Sciatic nerve (tissue), 2 donors: ENCODE results near the gene BHMT2. TPM values are rescaled to one million over a fixed set of nuclear protein-coding genes. Genes with fewer than 3 reads are reported as not detected.

Experiments
- ATAC-seq: fragments of 200-7000 bp; cut with Tn5 transposase; one replicate; pipeline ENCODE4 v1.9.1; 2020; ENCODE audit warnings: mild to moderate bottlenecking, moderate library complexity
- DNase-seq: peaks from one replicate; pipeline ENCODE4 v3.0.0-alpha.2; 2020; ENCODE audit warnings: low spot score
- intact Hi-C: fragments of 100-400 bp; cut with DNase I; formaldehyde crosslinking; loops from one replicate; pipeline ENCODE4 v1.14.2; 2022
- total RNA-seq: library from RNA; stranded (reverse); fragmentation: NEBNext Ultra II Directional; extraction: Animal tissue kit (Norgen Biotek cat#: 25700); gene quantifications from one replicate; pipeline ENCODE4 v1.2.1, GENCODE V29; 2021
- donor health status: DM: no; HTN: no; CAD: no.
- donor health status: DM: no; HTN: no; CAD: no.

BHMT2 gene
- total RNA-seq, 1 donor from 2014 or later = 33.2 TPM

DNA sequence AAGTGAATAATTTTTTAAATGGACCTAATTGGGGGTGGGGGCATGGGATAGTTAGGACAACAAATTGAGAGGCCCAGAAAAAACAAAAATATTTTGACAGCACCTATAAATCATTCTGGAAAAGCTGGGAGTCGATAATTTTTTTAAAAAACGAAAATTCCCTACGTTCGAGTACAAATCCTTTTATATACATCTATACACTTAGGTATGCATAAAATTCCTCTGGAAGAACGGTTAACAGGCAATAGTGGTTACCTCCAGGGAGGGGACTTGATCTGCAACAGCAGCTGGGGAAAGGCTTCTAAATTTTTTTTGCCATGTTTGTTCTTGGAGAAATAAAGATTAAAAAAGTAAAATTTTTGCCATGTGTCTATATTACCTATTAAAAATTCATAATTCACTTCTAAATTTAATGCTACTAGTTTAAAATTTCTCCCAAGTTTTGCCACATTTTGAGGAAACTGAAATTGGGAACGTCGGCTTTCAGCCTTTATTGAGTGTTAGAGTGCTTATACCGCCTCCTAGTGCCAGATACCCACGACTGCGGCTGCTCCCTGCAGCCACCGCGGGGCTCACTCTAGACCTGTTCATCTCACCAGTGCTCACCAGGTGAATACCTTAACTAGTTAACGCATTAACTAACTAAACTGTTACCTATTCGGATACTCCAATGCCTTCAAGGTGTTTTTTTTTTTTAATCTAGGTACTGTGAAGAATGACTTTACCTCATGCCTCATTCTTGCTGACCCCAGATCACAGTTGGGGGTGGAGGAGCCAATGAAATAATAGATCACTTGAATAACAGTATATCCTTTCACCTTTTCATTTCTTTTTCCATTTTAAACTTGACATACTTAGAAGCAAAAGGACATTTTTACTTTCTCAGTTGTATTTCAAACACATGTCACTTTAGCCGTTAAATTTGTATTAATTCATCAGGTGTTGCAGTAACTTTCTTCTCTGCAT lies 40.2 kb downstream of the BHMT2 start:
- no peak for ATAC-seq
- DNase-seq = no peak
- intact Hi-C loops = loop anchor here (2.0 kb wide), 1 partner anchor 55 kb away; no protein-coding TSS in a partner anchor

DNA sequence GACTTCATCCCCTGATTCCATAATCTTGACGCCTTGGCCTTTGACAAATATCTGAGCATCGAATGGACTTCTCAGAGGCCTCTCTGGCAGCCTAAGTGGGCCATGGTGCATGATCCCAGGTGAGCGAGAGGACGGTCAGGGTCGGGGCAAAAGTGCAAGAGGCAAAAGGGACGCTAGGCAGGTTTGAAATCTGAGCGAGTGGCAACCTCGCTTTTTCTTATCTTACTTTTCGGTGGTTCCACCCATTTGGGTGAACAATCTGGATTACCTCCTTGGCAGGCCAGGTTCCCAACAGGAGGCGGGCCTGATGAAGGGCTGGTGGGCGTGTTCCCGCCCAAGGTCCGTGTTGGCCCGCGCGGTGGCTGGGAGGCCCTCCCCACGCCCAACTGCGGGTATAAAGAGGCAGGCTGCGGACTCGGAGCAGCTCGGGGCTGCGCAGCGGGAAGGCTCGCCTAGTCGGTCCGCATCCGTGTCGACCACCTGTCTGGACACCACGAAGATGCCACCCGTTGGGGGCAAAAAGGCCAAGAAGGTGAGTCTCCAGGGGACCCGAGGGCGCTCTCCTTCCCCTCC lies 41.9 kb downstream of the BHMT2 start, which contains the start of gene BHMT:
BHMT (plus strand) TSS at position 423 of the 573 bp plus-strand sequence; CDS start at position 500, 77 bp downstream.
- DNase-seq (no peak), ATAC-seq (peak; percentile 47)
- intact Hi-C loops = no loop called here

DNA sequence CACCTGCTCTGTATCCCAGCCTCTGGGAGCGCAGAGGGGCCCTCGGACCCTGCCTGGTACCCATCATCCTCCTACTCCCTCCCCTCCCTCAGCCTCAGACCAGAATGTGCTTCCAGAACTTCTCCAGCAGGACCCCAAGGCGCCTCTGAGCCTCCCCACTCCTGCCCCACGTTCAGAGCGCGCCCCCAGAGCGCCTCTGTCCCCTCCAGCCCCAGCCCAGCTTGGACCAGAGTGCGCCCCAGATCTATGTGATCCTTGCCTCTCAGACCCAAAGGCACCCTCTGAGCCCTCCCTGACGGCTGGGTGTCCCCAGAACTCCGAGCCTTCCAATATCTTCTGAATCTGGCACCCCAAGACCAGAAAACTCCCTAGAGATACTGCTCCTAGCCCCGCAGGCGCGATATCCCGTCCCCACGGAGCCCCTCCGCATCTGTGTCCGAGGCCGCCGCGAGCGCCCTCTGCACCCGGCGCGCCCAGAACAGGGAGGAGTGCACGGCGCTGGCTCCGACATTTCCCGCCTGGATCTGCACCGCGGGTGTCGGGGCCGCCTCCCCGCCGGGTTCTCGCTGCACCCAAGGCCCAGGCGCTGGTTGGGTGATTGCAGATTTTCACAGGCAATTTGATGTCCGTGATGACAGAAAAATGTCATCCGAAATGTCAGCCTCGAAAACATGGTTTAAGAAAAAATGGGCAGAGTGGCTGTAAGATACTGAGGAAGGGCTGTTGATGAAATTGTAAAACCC lies 42.6 kb downstream of the BHMT2 start:
- peak; percentile 70 for ATAC-seq
- intact Hi-C loops = no loop called here
- DNase-seq = no peak

DNA sequence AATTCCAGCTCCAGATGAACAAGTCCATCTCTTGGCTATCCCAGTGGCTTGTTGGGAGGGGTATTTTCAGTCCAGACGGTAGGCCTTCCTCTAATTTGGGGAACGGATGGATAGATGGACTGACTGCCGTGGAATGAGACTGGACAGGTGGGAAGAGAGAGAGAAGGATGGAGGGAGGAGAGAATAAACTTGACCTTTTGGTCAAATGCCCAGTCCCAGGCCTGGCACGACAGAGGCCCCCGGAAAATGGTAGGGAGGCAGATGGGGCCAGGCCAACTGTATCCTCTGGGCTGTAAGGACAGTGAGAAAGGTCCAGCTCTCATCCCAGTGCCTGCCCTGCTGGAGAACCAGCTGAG lies 43.1 kb downstream of the BHMT2 start:
- intact Hi-C loops = no loop called here
- ATAC-seq (no peak), DNase-seq (no peak)

DNA sequence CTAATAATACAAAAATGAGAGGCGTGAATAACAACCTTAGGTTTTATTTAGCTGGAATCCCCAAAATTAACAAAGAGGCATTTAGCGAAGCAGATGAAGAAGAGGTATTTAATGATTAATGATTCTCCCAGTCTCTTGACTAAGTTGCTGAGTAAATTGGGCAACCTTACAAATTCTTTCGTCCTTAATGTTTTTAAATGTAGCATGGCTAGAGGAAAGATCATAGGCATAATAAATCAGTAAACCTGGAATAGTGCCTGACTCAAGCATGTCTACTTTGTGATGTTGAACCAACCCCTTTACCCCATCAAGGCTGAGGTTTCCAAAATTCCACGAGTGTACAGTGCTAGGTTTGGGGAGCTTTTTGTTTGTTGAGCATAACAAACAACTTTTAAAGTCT lies 49.9 kb downstream of the BHMT2 start:
- ATAC-seq = no peak
- intact Hi-C loops = no loop called here
- DNase-seq = no peak

DNA sequence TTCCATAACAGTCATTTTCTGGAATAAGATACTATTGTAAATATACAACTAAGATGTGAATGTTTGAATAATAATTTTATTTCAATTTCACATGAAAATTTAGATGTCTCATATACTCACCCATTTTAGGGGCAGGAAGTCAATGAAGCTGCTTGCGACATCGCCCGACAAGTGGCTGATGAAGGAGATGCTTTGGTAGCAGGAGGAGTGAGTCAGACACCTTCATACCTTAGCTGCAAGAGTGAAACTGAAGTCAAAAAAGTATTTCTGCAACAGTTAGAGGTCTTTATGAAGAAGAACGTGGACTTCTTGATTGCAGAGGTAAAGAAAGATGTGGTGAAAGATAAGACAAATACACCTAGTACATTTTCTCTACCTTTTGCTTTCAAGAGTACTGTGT lies 50.7 kb downstream of the BHMT2 start:
- no peak for ATAC-seq
- intact Hi-C loops = no loop called here

DNA sequence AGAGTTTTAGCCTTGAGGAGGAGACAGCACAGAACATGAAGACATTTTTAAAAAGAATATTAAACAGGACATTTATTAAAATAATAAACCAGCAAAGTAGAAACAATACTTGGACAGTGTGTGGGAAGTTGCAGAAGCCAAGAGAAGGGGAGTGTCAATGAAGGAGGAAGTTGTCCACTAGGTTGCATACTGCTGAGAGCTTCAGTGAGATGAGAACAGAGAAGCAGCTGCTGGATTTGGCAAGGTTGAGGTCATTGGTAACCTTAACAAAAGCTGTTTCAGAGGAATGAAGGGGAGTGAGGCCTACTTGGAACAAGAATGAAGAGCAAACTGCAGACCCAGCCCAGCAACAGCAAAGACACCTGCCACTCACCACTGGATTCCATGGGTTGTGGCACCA lies 53.4 kb downstream of the BHMT2 start:
- DNase-seq (no peak), ATAC-seq (no peak)
- intact Hi-C loops = no loop called here

More for the DNA sequence above, 50.7 kb downstream of the BHMT2 start:
- no peak for DNase-seq

DNA sequence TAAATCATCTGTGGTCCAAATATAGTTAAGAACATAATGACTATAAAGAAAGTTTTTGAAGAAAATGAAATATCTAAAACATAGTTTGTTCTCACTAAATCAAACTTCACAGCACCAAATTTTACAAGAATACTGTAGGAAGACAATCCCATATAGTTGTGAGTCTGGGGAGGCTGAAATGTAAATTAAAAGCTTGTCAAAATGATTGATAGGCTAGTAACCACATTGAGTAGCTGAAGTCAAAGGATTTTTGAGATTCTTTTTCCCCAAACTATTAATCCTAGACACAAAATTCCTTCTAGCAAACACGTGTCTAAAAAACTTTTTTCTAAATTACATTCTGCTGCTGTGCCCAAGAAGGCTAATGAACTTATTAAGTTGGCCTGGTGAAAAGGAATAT lies 55.0 kb downstream of the BHMT2 start:
- intact Hi-C loops = no loop called here
- no peak for DNase-seq
- ATAC-seq = no peak

DNA sequence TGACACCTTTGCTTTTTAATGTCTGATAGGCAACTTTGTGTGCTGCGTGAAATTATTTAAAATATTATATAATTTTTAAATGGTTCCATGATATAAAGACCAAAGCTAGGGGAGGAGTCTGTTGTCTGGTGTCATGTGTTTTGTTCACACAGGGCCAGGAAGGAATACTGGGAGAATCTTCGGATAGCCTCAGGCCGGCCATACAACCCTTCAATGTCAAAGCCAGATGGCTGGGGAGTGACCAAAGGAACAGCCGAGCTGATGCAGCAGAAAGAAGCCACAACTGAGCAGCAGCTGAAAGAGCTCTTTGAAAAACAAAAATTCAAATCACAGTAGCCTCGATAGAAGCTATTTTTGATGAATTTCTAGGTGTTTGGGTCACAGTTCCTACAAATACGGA lies 61.2 kb downstream of the BHMT2 start:
- intact Hi-C loops = loop anchor here (10.0 kb wide), 1 partner anchor 106 kb away; no protein-coding TSS in a partner anchor
- ATAC-seq = no peak
- DNase-seq = no peak

DNA sequence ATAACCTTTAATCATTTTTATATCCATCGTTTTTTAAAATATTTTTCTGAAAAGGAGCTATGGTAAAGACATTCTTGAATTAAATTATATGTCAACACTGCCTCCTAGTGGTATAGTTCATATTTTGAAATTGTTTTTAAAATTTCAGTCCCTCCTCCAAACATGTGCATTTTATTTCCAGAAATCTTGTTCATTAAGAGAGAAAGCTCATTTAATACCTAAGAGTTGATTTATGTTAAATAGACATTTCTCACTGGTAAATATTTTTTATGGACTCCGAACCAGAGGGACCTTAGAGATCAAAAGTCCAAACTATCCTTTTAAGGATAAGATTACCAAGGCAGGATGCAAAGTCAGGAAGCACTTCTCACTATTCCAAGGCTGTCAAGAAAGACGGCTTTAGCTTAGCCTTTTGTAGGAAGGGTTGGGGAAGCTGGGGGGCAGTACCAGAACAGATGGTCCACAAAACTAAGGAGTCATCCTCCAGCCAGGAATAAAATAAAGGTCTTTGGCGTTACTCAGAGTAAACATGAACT lies 63.6 kb downstream of the BHMT2 start:
- intact Hi-C loops = loop anchor here (10.0 kb wide), 1 partner anchor 108 kb away; no protein-coding TSS in a partner anchor
- ATAC-seq (peak; percentile 69), DNase-seq (no peak)

DNA sequence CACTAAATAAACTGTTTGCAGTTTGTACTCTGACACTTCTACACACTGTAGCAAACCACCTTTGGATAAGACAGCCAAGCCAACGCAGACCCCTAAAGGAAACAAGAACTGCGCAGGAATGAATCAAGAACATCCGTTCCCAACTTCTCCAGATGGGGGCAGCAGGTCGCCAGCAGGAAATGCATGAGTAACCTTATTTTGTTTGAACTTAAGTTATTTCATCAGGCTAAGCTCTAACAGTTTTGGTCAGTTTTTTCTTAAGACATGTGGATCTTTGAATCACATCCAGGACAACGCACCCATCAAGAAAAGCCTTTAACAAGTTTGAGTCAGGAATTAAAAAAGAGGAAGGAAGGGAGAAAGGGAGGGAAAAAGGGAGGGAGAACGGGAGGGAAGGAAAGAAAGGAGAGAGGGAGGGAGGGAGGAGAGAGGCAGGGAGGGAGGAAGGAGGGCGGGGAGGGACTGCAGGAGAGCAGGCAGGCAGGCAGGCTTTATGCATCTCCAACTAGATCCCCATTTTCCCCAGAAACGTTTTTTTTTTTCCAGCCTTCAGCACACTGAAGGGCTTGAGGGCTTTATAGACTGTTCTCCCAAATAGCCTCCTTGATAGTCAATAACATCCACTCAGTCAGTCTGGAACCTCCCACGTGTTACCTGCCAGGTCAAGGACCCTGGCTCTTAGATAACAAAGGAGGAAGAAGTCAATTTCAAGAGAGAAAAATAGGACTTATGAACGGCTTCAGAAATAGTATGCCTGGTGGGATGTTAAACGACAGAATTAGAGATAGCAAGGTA lies 64.3 kb downstream of the BHMT2 start:
- DNase-seq (peak; percentile 82), ATAC-seq (peak; percentile 89)
- intact Hi-C loops = loop anchor here (10.0 kb wide), 1 partner anchor 109 kb away; no protein-coding TSS in a partner anchor

DNA sequence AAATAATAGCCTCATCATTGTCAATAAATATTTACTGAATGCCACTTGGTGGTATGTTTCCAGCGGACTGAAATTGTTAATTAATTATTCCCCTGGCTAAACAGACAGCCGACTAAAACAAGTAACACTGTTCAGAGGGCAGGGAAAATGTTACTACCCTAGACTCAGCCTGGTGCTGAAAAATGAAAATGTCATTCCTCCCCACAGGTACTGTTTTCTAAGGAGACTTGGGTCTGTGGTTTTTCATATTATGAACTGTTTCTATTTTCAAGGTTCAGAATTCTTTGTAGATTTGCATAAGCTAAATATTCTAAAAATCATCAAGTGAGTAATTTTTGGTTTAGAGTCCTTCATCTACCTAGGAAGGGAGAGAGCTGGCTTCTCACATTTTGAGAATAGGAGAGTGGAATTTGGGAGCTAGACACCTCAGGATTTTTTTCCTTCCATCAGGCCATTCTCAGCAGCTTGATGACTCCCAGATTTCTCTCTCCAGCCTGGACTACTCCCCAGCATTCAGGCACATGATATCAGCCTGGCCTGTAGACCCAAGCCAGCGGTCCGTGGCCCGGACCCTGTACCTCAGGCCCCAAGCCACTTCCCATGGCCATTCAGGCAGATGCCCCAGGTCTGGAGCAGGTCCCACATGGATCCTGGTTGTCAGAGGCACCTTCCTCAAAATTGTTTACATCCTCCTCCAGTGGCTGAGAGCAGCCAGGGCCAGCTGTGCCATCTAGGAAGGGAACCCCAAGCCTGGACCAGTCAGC lies 66.4 kb downstream of the BHMT2 start:
- ATAC-seq = no peak
- intact Hi-C loops = loop anchor here (10.0 kb wide), 1 partner anchor 111 kb away; no protein-coding TSS in a partner anchor
- DNase-seq = no peak

DNA sequence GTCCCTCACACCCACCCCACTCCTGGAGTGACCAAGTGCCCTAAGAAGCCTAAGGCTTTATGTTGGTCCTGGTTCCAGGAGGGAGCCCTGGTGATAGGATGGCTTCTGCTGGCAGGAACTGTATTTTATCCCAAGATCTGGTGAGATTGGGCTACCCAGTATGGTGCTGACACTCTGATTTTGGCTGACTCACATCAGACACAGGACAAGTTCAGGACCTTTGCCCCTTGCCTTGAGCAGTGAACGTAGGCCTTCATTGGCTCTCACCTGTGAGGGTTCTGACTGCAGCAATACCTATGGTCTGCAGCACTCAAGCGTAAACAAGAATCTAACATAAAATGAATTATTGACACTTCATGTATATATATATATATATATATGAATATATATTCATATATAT lies 67.1 kb downstream of the BHMT2 start:
- DNase-seq (no peak), ATAC-seq (no peak)
- intact Hi-C loops = loop anchor here (10.0 kb wide), 1 partner anchor 112 kb away; no protein-coding TSS in a partner anchor

Other genes starting within 250 kb of the BHMT2 start
- 7.0 TPM for gene ARSB, start 84.5 kb upstream of the BHMT2 start, total RNA-seq
- 8.0 TPM for gene DMGDH, start 93 bp upstream of the BHMT2 start, total RNA-seq
- gene BHMT, start 42.0 kb downstream of the BHMT2 start, total RNA-seq = 3.2 TPM
- gene JMY, start 166.4 kb downstream of the BHMT2 start, total RNA-seq = 20.6 TPM